Uterus (tissue), 2 donors: ENCODE results near the gene WDR47.

Source experiments
- CTCF ChIP-seq, 4 experiments: fragments of 200-600 bp in 2 of 4; fragments of 450-650 bp in 2 of 4; sonication (generic) in 2 of 4; IDR thresholded peaks; one replicate each; pipeline ENCODE4 v1.5.1; 2016 to 2019; ENCODE audit warnings: antibody characterized with exemption in 4 of 4, mild to moderate bottlenecking in 2 of 4, moderate library complexity in 1 of 4
- POLR2A ChIP-seq, 2 donors: fragments of 450-650 bp; IDR thresholded peaks; one replicate each; pipeline ENCODE4 v1.6.1; 2016; ENCODE audit warnings: antibody characterized with exemption in 2 of 2, mild to moderate bottlenecking in 1 of 2, moderate library complexity in 1 of 2

- no peak for TF ChIP-seq CTCF (IDR thresholded peaks at IDR 0.05)
- no peak for TF ChIP-seq POLR2A (IDR thresholded peaks at IDR 0.05)
Observed at GRCh38 chr1:108955111-108955510, 86.8 kb downstream of the WDR47 start.
